ENCODE data around the gene CYB5A.

The CYB5A gene

DNA sequence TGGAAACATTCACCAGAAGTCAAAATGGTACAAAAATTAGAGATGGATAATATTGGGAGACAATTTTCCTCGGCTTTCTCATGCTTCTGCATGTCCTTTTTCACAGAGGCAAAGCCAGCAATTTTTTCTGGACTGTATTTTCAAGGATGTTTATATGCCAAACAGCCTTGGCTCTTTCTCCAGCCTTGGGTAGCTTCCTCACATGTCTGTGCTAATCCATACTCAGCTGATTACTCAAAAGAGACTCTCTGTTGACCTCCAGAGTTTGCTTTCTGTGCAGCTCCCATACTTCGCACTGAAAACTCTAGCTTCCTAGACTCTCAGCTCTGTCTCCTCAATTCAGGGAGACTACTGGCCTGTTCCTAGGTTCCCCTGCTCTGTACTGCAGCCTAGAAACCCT lies 34.5 kb upstream of the CYB5A start:
- TF ChIP-seq TAF1 (IDR thresholded peaks at IDR 0.05; ENCODE audit: borderline replicate concordance, insufficient read depth, low read length) (no peak), SIN3A (IDR thresholded peaks at IDR 0.05; ENCODE audit: borderline replicate concordance, insufficient read depth, low read length) (no peak), POLR2AphosphoS5 (IDR thresholded peaks at IDR 0.05; ENCODE audit: low read depth, low read length) (no peak), FOXP2 (optimal IDR thresholded peaks at IDR 0.05; ENCODE audit: borderline replicate concordance, extremely low read depth, extremely low read length, insufficient read depth) (no peak)
- TF ChIP-seq, protein P1, sequence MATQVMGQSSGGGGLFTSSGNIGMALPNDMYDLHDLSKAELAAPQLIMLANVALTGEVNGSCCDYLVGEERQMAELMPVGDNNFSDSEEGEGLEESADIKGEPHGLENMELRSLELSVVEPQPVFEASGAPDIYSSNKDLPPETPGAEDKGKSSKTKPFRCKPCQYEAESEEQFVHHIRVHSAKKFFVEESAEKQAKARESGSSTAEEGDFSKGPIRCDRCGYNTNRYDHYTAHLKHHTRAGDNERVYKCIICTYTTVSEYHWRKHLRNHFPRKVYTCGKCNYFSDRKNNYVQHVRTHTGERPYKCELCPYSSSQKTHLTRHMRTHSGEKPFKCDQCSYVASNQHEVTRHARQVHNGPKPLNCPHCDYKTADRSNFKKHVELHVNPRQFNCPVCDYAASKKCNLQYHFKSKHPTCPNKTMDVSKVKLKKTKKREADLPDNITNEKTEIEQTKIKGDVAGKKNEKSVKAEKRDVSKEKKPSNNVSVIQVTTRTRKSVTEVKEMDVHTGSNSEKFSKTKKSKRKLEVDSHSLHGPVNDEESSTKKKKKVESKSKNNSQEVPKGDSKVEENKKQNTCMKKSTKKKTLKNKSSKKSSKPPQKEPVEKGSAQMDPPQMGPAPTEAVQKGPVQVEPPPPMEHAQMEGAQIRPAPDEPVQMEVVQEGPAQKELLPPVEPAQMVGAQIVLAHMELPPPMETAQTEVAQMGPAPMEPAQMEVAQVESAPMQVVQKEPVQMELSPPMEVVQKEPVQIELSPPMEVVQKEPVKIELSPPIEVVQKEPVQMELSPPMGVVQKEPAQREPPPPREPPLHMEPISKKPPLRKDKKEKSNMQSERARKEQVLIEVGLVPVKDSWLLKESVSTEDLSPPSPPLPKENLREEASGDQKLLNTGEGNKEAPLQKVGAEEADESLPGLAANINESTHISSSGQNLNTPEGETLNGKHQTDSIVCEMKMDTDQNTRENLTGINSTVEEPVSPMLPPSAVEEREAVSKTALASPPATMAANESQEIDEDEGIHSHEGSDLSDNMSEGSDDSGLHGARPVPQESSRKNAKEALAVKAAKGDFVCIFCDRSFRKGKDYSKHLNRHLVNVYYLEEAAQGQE (IDR thresholded peaks at IDR 0.05; ENCODE audit: insufficient read depth in 1 of 2, low read depth in 2 of 2, low read length in 2 of 2), result no peak

DNA sequence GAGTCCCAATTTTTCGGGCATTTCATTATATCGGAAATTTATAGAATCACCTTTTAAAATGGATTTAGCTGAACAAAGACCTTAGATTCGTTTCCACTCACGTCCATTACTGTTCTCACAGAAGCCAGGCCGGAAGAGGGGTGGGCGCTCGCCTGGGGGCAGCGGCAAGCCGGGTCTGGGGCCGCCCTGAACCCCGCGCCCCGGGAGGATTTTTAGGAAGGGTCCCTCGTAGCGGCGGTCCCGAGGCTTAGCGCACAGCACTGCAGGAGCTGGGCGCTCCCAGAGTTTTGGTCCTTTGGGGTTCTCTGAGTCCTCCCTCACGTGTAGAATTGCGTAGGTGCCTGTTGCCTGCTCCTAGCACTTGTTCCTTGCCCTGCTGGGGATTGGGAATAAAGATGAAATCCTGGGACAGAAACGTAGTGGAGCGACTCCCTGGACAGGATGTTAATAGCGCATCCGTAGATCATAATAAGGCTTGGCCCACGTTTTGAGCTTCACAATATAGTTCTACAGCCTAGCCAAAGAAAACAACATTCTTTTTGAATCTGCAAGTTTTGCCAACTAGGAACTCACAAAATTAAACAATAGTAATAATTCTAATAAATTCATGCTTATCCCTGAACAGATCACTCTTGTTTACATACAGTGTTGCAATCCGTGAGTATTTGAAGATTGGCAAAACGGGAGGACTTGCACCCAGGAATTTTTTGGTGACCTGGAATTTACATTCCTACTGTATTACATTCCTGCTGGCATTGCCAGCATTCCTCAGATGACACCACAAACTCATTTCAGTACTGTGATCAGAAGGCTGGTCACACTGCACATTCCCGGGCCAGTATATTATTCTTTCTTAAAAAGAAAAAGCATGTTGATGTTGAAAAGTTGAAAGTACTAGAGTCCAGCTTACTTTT lies 24.8 kb upstream of the CYB5A start:
- no peak for TF ChIP-seq FOXP2 (optimal IDR thresholded peaks at IDR 0.05; ENCODE audit: borderline replicate concordance, extremely low read depth, extremely low read length, insufficient read depth)
- no peak for TF ChIP-seq TAF1 (IDR thresholded peaks at IDR 0.05; ENCODE audit: borderline replicate concordance, insufficient read depth, low read length)
- TF ChIP-seq POLR2AphosphoS5 (IDR thresholded peaks at IDR 0.05; ENCODE audit: low read depth, low read length), result no peak
- TF ChIP-seq, protein P1 (IDR thresholded peaks at IDR 0.05; ENCODE audit: insufficient read depth in 1 of 2, low read depth in 2 of 2, low read length in 2 of 2), result no peak
- TF ChIP-seq SIN3A (IDR thresholded peaks at IDR 0.05; ENCODE audit: borderline replicate concordance, insufficient read depth, low read length), result no peak

DNA sequence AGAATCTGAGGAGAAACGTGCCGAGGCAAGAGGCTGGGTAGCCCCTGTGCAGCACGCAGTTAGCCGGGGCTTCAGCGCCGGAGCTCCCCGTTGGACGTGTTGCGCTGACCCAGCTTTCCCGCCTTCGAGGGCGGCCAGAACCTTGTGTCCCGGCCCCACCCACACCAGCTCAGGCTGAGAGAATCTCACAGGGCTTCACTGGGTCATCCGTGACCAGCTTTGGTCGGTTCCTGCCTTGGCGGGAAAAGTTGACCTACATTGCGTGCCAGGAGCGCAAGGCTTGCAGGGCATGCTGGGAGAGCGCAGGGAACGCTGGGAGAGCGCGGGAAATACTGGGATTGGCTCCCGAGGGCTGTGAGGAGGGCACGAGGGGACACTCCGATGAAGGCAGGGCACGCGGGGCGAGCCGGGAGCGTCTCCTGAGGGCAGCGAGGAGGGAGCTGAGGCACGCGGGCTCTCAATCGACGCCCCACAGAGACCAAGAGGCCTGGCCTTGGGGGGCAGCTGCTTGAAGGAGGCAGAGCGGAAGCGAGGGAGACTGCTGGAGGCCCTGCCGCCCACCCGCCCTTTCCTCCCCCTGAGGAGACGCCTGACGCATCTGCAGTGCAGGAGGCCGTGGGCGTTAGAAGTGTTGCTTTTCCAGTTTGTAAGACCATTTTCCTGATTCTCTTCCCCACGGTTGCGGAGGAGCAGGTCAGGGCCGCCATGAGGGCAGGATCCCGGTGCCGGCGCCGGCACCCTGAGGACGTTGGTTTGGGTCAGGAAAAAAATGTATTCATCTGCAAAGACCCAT lies 23.9 kb upstream of the CYB5A start, which contains the start of gene C18orf63:
Gene C18orf63, plus strand, starts transcription at position 376 of the 793 bp plus-strand sequence. CDS start 2,027 bp downstream, outside the sequence.
- TF ChIP-seq TAF1 (IDR thresholded peaks at IDR 0.05; ENCODE audit: borderline replicate concordance, insufficient read depth, low read length) (no peak), SIN3A (IDR thresholded peaks at IDR 0.05; ENCODE audit: borderline replicate concordance, insufficient read depth, low read length) (no peak), FOXP2 (optimal IDR thresholded peaks at IDR 0.05; ENCODE audit: borderline replicate concordance, extremely low read depth, extremely low read length, insufficient read depth) (no peak), POLR2AphosphoS5 (IDR thresholded peaks at IDR 0.05; ENCODE audit: low read depth, low read length) (no peak)
- TF ChIP-seq, protein P1 (IDR thresholded peaks at IDR 0.05; ENCODE audit: insufficient read depth in 1 of 2, low read depth in 2 of 2, low read length in 2 of 2), result no peak

DNA sequence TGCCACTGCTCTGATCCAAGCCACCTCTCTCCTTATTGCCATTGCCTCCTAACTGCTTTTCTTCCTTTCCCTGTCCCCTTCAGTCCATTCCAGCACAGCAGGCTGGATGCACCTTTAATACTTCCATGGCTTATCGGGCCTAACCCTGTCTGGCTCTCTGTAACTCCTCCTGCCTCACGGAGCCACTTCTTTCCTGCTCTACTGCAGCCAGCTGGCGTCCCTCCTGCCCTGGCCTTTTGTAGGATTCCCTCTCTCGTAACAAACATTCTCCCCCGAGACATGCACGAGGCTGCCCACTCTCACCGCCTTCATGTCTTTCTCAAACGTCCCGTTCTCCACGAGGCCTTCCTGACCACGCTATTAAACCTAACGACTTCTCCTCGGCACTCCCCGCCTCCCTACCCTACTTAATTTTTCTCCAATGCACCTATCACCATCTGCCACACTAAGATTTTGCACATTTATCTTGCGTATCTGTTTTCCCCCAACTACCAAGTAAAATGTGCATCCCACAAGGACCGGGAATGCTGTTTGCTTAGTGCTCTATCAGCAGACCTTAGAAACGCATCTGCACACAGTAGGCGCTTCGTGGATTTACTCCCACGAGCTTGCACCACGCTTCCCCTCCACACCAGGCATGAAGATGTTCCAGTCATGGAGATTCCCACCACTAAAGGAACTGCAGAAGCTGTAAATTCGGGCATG lies 23.1 kb upstream of the CYB5A start:
- TF ChIP-seq FOXP2 (optimal IDR thresholded peaks at IDR 0.05; ENCODE audit: borderline replicate concordance, extremely low read depth, extremely low read length, insufficient read depth), result no peak
- TF ChIP-seq, protein P1 (IDR thresholded peaks at IDR 0.05; ENCODE audit: insufficient read depth in 1 of 2, low read depth in 2 of 2, low read length in 2 of 2), result no peak
